Body of pancreas (tissue), 4 donors: ENCODE results near the gene SSU72.

Source experiments
- CTCF ChIP-seq, 7 experiments: fragments of 450-650 bp in 4 of 7; fragments of 200-600 bp in 3 of 7; sonication (generic) in 3 of 7; IDR thresholded peaks; one replicate each; pipeline ENCODE4 v1.5.1; 2016 to 2019; ENCODE audit warnings: antibody characterized with exemption in 7 of 7
- POLR2A ChIP-seq, 3 donors: fragments of 450-650 bp; IDR thresholded peaks; one replicate each; pipeline ENCODE4 v1.6.1; 2016; ENCODE audit warnings: antibody characterized with exemption in 3 of 3, mild to moderate bottlenecking in 2 of 3

- TF ChIP-seq CTCF (IDR thresholded peaks at IDR 0.05) (no peak), POLR2A (IDR thresholded peaks at IDR 0.05) (no peak)
Observed at GRCh38 chr1:1604374-1605033, 29.8 kb upstream of the SSU72 start.
